Measurements from ENCODE around the gene ALG1. TPM values are rescaled to one million over a fixed set of nuclear protein-coding genes. Genes with fewer than 3 reads are reported as not detected.
A peak's percentile ranks its signal among the peaks of the same experiment; 100 is the strongest.
"Not testable (repeated sequence)": the region's sequence is repeated elsewhere in the genome, so short reads cannot be mapped to it uniquely, and the experiment has no call there.

The ALG1 gene
- total RNA-seq, 1 experiment from 2014 or later, result 39.2 TPM

DNA sequence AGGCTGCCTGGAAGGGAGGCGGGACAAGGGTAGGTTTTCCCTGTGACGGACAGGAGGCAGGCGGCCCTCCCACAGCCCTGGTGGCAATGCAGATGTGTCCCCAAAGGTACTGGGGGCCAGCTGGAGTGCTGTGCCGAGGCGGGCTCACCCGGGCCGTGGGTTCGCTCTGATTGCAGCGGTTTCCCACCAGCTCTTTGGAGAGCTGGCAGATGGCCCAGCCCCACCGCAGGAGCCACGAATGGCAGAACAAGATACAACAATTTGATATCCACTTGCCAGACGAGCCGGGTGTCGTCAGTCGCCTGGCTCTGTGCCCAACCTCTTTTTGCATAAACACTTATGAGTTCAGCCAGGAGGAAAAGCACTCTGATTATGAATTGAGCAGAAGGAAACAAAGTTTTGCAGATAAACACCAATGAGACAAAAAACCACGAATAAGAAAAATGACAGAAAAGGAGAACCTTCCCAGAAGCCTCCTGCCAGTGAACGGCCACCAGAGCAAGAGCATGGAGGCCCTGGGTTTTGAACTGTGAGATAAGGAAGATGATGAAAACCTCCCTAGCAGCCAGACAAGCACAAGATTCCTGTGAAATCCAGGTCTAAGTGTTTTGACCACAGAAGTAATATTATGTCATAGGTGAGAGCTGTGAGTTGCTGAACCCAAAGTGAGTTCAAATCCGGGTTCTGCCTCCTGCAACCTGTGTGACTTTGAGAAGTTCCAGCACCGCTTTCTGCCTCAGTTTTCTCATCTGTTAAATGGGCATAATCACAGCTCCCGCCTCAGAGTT, 45.9 kb downstream of the ALG1 start:
- peak; percentile 49 for DNase-seq (ENCODE audit: low read depth)
- in situ Hi-C loops (cut with HindIII; ENCODE audit: low pct_unique_long_range_greater_than_20kb, low sequenced_read_pairs), result not testable (repeated sequence)

DNA sequence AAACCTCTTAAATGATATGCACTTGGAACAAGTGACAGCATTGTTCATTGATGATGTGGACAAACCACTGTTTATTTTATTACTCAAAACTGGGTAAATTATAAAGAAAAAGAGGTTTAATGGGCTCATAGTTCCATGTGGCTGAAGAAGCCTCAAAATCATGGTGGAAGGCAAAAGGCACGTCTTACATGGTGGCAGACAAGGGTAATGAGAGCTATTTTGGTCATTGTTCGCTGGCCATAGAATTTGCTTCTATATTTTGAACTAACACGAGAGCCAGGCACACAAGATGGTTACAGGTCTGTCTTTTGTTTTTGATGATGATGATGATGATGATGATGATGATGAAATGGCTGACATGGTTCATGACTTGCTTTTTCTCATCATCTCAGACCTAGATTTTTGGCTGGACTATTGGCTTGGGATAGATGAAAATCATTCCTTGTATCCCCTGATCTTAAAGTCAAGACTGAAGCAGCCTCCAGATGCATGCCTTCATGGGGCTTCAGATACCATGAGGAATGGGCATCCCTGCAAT, 59.9 kb downstream of the ALG1 start:
- DNase-seq (ENCODE audit: low read depth); in situ Hi-C loops (cut with HindIII; ENCODE audit: low pct_unique_long_range_greater_than_20kb, low sequenced_read_pairs): not testable (repeated sequence)

DNA sequence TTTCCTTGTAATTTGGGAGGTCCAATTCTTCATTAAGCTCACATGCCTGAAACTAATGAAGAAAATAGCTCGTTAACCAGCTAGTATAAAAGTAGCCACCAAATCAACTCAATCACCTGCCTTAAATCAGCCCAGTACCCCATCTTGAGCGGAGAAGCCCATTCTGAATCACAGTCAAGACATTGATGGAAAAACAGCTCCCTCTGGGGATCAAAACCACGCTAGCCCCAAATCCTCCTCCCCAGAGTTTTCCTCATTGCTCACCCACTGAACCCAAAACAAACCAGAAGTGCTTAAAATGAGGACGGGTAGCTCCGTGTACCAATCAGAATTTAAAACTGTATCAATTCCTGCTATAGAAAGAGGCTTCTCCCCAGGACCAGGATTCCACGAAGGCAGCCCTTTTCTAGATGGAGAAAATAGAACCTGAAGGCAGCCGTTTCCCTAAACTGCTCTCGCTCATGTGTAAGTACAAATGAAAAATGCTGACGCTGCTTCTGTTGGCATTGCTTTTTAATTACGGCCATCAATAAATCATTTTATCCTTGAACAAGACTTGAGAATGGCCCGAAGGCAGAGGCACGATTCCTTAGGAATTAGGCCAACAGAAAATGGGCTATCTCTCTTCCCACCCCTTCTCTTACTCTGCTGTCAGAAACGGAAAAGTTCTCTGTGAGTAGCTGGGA, 61.4 kb downstream of the ALG1 start:
- DNase-seq (ENCODE audit: low read depth); in situ Hi-C loops (cut with HindIII; ENCODE audit: low pct_unique_long_range_greater_than_20kb, low sequenced_read_pairs): not testable (repeated sequence)

DNA sequence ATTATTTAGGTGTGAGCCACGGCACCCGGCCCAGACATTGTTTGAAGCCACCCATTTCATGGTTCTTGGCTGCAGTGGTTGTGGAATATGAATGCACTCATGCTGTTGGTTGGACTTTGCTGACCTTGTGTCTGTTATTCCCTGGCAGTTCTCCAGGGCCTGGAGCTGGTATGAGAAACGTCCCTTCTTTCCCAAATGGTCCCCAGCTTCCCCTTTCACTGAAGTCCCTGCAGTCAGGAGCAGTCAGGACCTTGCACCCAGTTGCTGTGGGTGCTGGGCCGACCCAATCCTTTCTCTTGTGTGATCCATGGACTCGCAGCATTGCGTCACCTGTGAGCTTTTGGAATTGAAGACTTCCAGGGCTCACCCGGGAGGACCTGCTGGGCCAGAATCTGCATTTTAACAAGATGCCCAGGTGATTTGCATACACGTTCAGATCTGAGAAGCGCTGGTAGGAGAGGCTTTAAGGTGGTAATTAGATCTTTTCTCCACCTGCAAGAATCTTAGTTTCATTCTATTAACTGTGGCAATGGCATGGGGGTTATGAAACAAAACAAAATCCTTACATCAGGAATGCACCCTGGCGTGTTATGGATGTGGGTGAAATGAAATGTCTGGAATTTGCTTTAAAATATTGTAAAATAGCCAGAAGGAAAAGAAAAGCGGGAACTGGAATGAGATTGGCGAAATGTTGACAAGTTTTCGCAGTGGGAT, 63.3 kb downstream of the ALG1 start:
- in situ Hi-C loops (cut with HindIII; ENCODE audit: low pct_unique_long_range_greater_than_20kb, low sequenced_read_pairs); DNase-seq (ENCODE audit: low read depth): not testable (repeated sequence)

Other genes with a start within 250 kb of the ALG1 start
- 65.2 and 81.2 TPM in 2 replicates for gene GLYR1, start 224.6 kb upstream of the ALG1 start, total RNA-seq (2014; rRNA removed; shearing (Covaris generic); ENCODE audit: low replicate concordance)
- gene UBN1, start 224.4 kb upstream of the ALG1 start, total RNA-seq (2014; rRNA removed; shearing (Covaris generic); ENCODE audit: low replicate concordance), result 17.5 and 22.2 TPM in 2 replicates
- gene PPL, start 134.7 kb upstream of the ALG1 start, total RNA-seq (2014; rRNA removed; shearing (Covaris generic); ENCODE audit: low replicate concordance), result 10.2 and 11.5 TPM in 2 replicates
- under 0.01 and 0.03 TPM in 2 replicates for gene SEC14L5, start 113.5 kb upstream of the ALG1 start, total RNA-seq (2014; rRNA removed; shearing (Covaris generic); ENCODE audit: low replicate concordance)
- gene NAGPA, start 37.9 kb upstream of the ALG1 start, total RNA-seq (2014; rRNA removed; shearing (Covaris generic); ENCODE audit: low replicate concordance), result 51.4 and 197 TPM in 2 replicates
- not detected in 2 replicates for gene C16orf89, start 5.9 kb upstream of the ALG1 start, total RNA-seq (2014; rRNA removed; shearing (Covaris generic); ENCODE audit: low replicate concordance)
- gene EEF2KMT, start 26.0 kb downstream of the ALG1 start, total RNA-seq (2014; rRNA removed; shearing (Covaris generic); ENCODE audit: low replicate concordance), result 26.2 and 28.2 TPM in 2 replicates